IMR-90 (cell line): ENCODE measurements around the gene ATP5F1D. TPM values are rescaled to one million over a fixed set of nuclear protein-coding genes. Genes with fewer than 3 reads are reported as not detected.

ENCODE experiments used
- ATAC-seq: fragments of 200-7000 bp; cut with Tn5 transposase; 2 replicates; pipeline ENCODE4 v1.9.1; 2020; ENCODE audit warnings: low read depth, mild to moderate bottlenecking, moderate library complexity
- BruUV-seq: library from RNA; stranded (reverse); fragments of 400-500 nt; replicated peaks from 2 replicates; lab custom pipeline; 2021; lab: Mats Ljungman, UMichigan
- CTCF ChIA-PET: fragments of 300-600 bp; formaldehyde crosslinking; extraction: SDS; loops from one replicate; lab custom pipeline; 2021; ENCODE audit warnings: antibody characterized with exemption; lab: Yijun Ruan, JAX
- POLR2A ChIA-PET: fragments of 300-600 bp; sonication (Branson Sonifier 250); formaldehyde crosslinking; loops from one replicate; lab custom pipeline; 2022; ENCODE audit warnings: antibody characterized with exemption; ENCODE audit not compliant: unreplicated experiment; lab: Charles Lee
- DNase-seq: peaks from one replicate; pipeline ENCODE4 v3.0.0; 2013
- H2AFZ ChIP-seq: replicated peaks from 2 replicates; pipeline ENCODE3; 2013; ENCODE audit warnings: low read length, mild to moderate bottlenecking; ENCODE audit not compliant: poor library complexity
- H2AK5ac ChIP-seq: 2 replicates; pipeline ENCODE4 v1.6.1; 2013; ENCODE audit warnings: low read depth, low read length, inconsistent platforms
- H2AK9ac ChIP-seq: replicated peaks from 2 replicates; pipeline ENCODE3; 2013; ENCODE audit warnings: mild to moderate bottlenecking, low read depth, low read length, moderate library complexity; ENCODE audit not compliant: poor library complexity
- H2BK120ac ChIP-seq: 2 replicates; pipeline ENCODE4 v1.6.1; 2013; ENCODE audit warnings: low read depth, low read length, inconsistent platforms
- H2BK15ac ChIP-seq: 3 replicates; pipeline ENCODE4 v1.6.1; 2013; ENCODE audit warnings: low read depth, low read length, inconsistent platforms
- H2BK20ac ChIP-seq: 2 replicates; pipeline ENCODE4 v1.6.1; 2013; ENCODE audit warnings: low read depth, mild to moderate bottlenecking, inconsistent platforms, low read length, moderate library complexity
- H2BK5ac ChIP-seq: 2 replicates; pipeline ENCODE4 v1.6.1; 2013; ENCODE audit warnings: mild to moderate bottlenecking, low read depth, low read length, inconsistent platforms; ENCODE audit not compliant: poor library complexity, severe bottlenecking
- H3K14ac ChIP-seq: replicated peaks from 2 replicates; pipeline ENCODE4 v1.6.1; 2013; ENCODE audit warnings: low read depth, low read length, inconsistent platforms
- H3K18ac ChIP-seq: 2 replicates; pipeline ENCODE4 v1.6.1; 2013; ENCODE audit warnings: low read depth, low read length, control low read depth
- H3K23ac ChIP-seq: 2 replicates; pipeline ENCODE4 v1.6.1; 2013; ENCODE audit warnings: low read depth, low read length, inconsistent platforms
- H3K27ac ChIP-seq: 2 replicates; pipeline ENCODE4 v1.5.1; 2013; ENCODE audit warnings: mild to moderate bottlenecking, control low read depth, low read length; ENCODE audit not compliant: insufficient read depth
- H3K27me3 ChIP-seq: 2 replicates; pipeline ENCODE4 v1.6.1; 2013; ENCODE audit warnings: low read length; ENCODE audit not compliant: control insufficient read depth, insufficient read depth
- H3K36me3 ChIP-seq: 2 replicates; pipeline ENCODE4 v1.6.1; 2013; ENCODE audit warnings: low read length, mixed read lengths; ENCODE audit not compliant: control insufficient read depth, insufficient read depth
- H3K4ac ChIP-seq: 2 replicates; pipeline ENCODE4 v1.6.1; 2013; ENCODE audit warnings: low read depth, low read length, inconsistent platforms
- H3K4me1 ChIP-seq: 2 replicates; pipeline ENCODE4 v1.6.1; 2013; ENCODE audit warnings: low read length, mixed read lengths; ENCODE audit not compliant: control insufficient read depth, insufficient read depth
- H3K4me2 ChIP-seq: 2 replicates; pipeline ENCODE4 v1.6.1; 2013; ENCODE audit warnings: low read depth, mild to moderate bottlenecking, control low read depth, low read length, moderate library complexity
- H3K4me3 ChIP-seq: 2 replicates; pipeline ENCODE4 v1.5.1; 2013; ENCODE audit warnings: low read depth, mild to moderate bottlenecking, control low read depth, low read length, moderate library complexity; ENCODE audit not compliant: insufficient read depth
- H3K56ac ChIP-seq: 2 replicates; pipeline ENCODE4 v1.6.1; 2013; ENCODE audit warnings: low read length, inconsistent platforms; ENCODE audit not compliant: insufficient read depth; ENCODE audit errors: extremely low read depth
- H3K79me1 ChIP-seq, 2 experiments: 2 replicates each; pipeline ENCODE4 v1.6.1; 2013; ENCODE audit warnings: low read length in 2 of 2, inconsistent platforms in 1 of 2, low read depth in 1 of 2
- H3K9ac ChIP-seq: 2 replicates; pipeline ENCODE4 v1.6.1; 2013; ENCODE audit warnings: low read depth, low read length, control low read depth
- H3K9me1 ChIP-seq: 2 replicates; pipeline ENCODE4 v1.6.1; 2013; ENCODE audit warnings: low read length, inconsistent platforms; ENCODE audit not compliant: insufficient read depth
- H3K9me3 ChIP-seq: 2 replicates; pipeline ENCODE4 v1.6.1; 2013; ENCODE audit warnings: low read length; ENCODE audit not compliant: control insufficient read depth, insufficient read depth
- H4K20me1 ChIP-seq: 2 replicates; pipeline ENCODE4 v1.6.1; 2013; ENCODE audit warnings: low read length, inconsistent platforms; ENCODE audit not compliant: insufficient read depth
- H4K5ac ChIP-seq: 2 replicates; pipeline ENCODE4 v1.6.1; 2013; ENCODE audit warnings: mild to moderate bottlenecking, low read depth, low read length, control low read depth
- H4K8ac ChIP-seq, 2 experiments: 2 replicates each; pipeline ENCODE4 v1.6.1; 2013; ENCODE audit warnings: low read depth in 2 of 2, low read length in 2 of 2, control low read depth in 1 of 2, inconsistent platforms in 1 of 2
- H4K91ac ChIP-seq: 2 replicates; pipeline ENCODE4 v1.6.1; 2013; ENCODE audit warnings: low read depth, low read length, inconsistent platforms; ENCODE audit not compliant: insufficient read depth
- MXI1 ChIP-seq: IDR thresholded peaks from 2 replicates; pipeline ENCODE4 v1.6.1; 2012; ENCODE audit warnings: low read depth, mild to moderate bottlenecking, low read length, moderate library complexity, borderline replicate concordance
- POLR2A ChIP-seq: IDR thresholded peaks from 2 replicates; pipeline ENCODE4 v1.6.1; 2012; ENCODE audit warnings: mild to moderate bottlenecking, low read depth, low read length
- RFX5 ChIP-seq: IDR thresholded peaks from 2 replicates; pipeline ENCODE4 v1.8.0; 2012; ENCODE audit warnings: low read depth, mild to moderate bottlenecking, low read length, moderate library complexity
- WGBS, 2 experiments: methylation state at CpG; one replicate each; pipeline versions ENCODE4 v1.1.5 to v1.1.7; 2013; ENCODE audit warnings: missing lambda C conversion rate in 2 of 2; ENCODE audit not compliant: insufficient read length in 1 of 2; ENCODE audit errors: extremely low coverage in 2 of 2; 5-methylcytosine and 5-hydroxymethylcytosine counted together
- dilution Hi-C: fragments of 300-500 bp; cut with HindIII; formaldehyde crosslinking; loops from one replicate; pipeline ENCODE4 v1.14.3; 2018; ENCODE audit warnings: low sequenced_read_pairs; ENCODE audit not compliant: unreplicated experiment
- in situ Hi-C: fragments of 300-500 bp; cut with MboI; formaldehyde crosslinking; loops from 3 replicates; pipeline ENCODE4 v1.14.3; 2019; ENCODE audit warnings: low sequenced_read_pairs, inconsistent platforms, mixed read lengths
- intact Hi-C: fragments of 100-400 bp; cut with micrococcal nuclease; formaldehyde crosslinking; loops from 2 replicates; pipeline ENCODE4 v1.10.0; 2022
- polyA plus RNA-seq, 3 experiments: library from polyadenylated mRNA; depleted of rRNA; stranded (reverse); fragments of >200 nt; gene quantifications; 2 replicates each; pipeline ENCODE4 v1.2.3, GENCODE V29; 2012; ENCODE audit warnings: low replicate concordance in 1 of 3
- total RNA-seq: library from RNA; depleted of rRNA; stranded (reverse); fragments of >200 nt; gene quantifications from 2 replicates; pipeline ENCODE4 v1.2.3, GENCODE V29; 2012

ATP5F1D gene
- total and polyA plus RNA-seq, 2 of the 4 experiments (the other 2 are of a cell fraction) = 7.3 to 140 TPM

DNA sequence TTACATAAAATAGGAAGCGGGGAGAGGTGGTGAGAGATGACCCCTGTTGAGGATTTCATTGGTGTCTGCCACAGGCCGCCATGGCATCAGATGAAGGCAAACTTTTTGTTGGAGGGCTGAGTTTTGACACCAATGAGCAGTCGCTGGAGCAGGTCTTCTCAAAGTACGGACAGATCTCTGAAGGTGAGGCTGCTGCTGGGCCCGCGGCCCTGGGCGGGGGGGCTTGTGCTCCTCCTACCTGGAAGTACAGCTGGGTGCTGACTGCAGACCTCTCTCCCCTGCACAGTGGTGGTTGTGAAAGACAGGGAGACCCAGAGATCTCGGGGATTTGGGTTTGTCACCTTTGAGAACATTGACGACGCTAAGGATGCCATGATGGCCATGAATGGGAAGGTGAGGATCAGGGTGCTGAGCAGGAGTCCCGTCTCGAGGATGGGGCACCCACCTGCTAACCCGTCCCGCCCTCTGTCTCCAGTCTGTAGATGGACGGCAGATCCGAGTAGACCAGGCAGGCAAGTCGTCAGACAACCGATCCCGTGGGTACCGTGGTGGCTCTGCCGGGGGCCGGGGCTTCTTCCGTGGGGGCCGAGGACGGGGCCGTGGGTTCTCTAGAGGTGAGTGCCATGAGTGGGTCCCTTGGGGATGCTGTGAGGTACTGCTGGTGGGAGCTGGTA is 29.4 kb downstream of the ATP5F1D start:
- CTCF ChIA-PET = interaction anchor here (0.7 kb wide), 2 partner anchors 26 to 50 kb away, joined by 3 read pairs; no protein-coding TSS in a partner anchor

More for the DNA sequence above, 29.4 kb downstream of the ATP5F1D start:
- no CpG with 5 or more reads among the region's 26 CpGs for WGBS, 2 experiments
- Histone ChIP-seq H4K20me1 (peaks cover 75% of the 10 kb centered on the region), H2BK5ac (no peak overlapping the region), H2AK5ac (peak overlapping the region; percentile 13; the same call in 1 of the 2 replicates), H3K4ac (peak overlapping the region; percentile 99; the same call in 1 of the 2 replicates), H3K4me1 (peaks cover 37% of the 10 kb centered on the region), H2BK20ac (no peak overlapping the region), H3K27ac (peak overlapping the region; percentile 8; the same call in 1 of the 2 replicates), H2BK120ac (no peak overlapping the region), H4K8ac (peak overlapping the region in 1 of 2 experiments; percentile 2; a peak in 1 of 4 replicates), H3K9ac (peak overlapping the region; percentile 80), H4K91ac (no peak overlapping the region), H3K36me3 (peaks cover 44% of the 10 kb centered on the region), H2AK9ac (peak overlapping the region; percentile 47), H2AFZ (no peak overlapping the region), H3K9me1 (no peaks in the 10 kb centered on the region; the same call in 1 of the 2 replicates), H3K27me3 (no peaks in the 10 kb centered on the region), H3K9me3 (no peaks in the 10 kb centered on the region), H3K14ac (peak overlapping the region; percentile 22; the same call in 1 of the 2 replicates), H3K23ac (peak overlapping the region; percentile 62; the same call in 1 of the 2 replicates), H3K18ac (no peak overlapping the region), H3K79me1 (peaks cover 16 to 61% of the 10 kb centered on the region in 2 experiments; a peak in 3 of 4 replicates), H3K56ac (no peak overlapping the region), H2BK15ac (no peak overlapping the region), H3K4me3 (no peak overlapping the region), H4K5ac (no peak overlapping the region), H3K4me2 (peak overlapping the region; percentile 86; the same call in 1 of the 2 replicates)
- POLR2A ChIA-PET = no interaction called here
- dilution Hi-C loops = no loop called here
- in situ Hi-C loops = no loop called here
- no TSS peak for BruUV-seq
- DNase-seq (no peak), ATAC-seq (no peak)
- TF ChIP-seq RFX5 (no peak), POLR2A (peak; percentile 10; the same call in 1 of the 2 replicates), MXI1 (no peak)
- intact Hi-C loops = no loop called here
